Adrenal gland (tissue), 12 donors: Measurements from ENCODE around the gene CMPK2. TPM values are rescaled to one million over a fixed set of nuclear protein-coding genes. Genes with fewer than 3 reads are reported as not detected.
"Not testable (repeated sequence)": the region's sequence is repeated elsewhere in the genome, so short reads cannot be mapped to it uniquely, and the experiment has no call there.

Experiments
- DNase-seq, 7 donors: peaks; one replicate each; pipeline ENCODE4 v3.0.0-alpha.2; 2019 to 2020
- H3K27ac ChIP-seq, 5 donors: fragments of 200-600 bp; sonication (generic) in 4 of 5; 1 replicate in 3 of 5; 2 replicates in 2 of 5; pipeline versions ENCODE4 v1.5.1 to v1.8.0; 2016 to 2020; ENCODE audit warnings: mild to moderate bottlenecking in 1 of 5
- H3K27me3 ChIP-seq: fragments of 200-600 bp; 2 replicates; pipeline ENCODE4 v1.8.0; 2021
- H3K36me3 ChIP-seq, 2 donors: fragments of 200-600 bp; replicated peaks in 1 of 2; 1 replicate in 1 of 2; 2 replicates in 1 of 2; pipeline versions ENCODE4 v1.5.1 to v1.8.0; 2018 to 2022
- H3K4me1 ChIP-seq, 2 donors: fragments of 200-600 bp; replicated peaks in 1 of 2; 1 replicate in 1 of 2; 2 replicates in 1 of 2; pipeline versions ENCODE4 v1.5.1 to v1.8.0; 2018 to 2021
- H3K4me3 ChIP-seq, 4 donors: fragments of 200-600 bp; sonication (generic) in 3 of 4; one replicate each; pipeline ENCODE4 v1.5.1; 2016 to 2018
- H3K9me3 ChIP-seq, 3 donors: fragments of 200-600 bp; sonication (generic) in 1 of 3; replicated peaks in 1 of 3; 1 replicate in 2 of 3; 2 replicates in 1 of 3; pipeline versions ENCODE4 v1.5.1 to v1.8.0; 2016 to 2021
- POLR2A ChIP-seq, 2 donors: fragments of 450-650 bp; IDR thresholded peaks; one replicate each; pipeline ENCODE4 v1.6.1; 2017; ENCODE audit warnings: antibody characterized with exemption in 2 of 2, mild to moderate bottlenecking in 2 of 2, moderate library complexity in 1 of 2
- WGBS, 4 donors: extraction: QIAGEN DNeasy Blood & Tissue Kit in 2 of 4; methylation state at CpG; one replicate each; pipeline versions ENCODE4 v1.1.5 to v1.1.7; 2013 to 2017; 5-methylcytosine and 5-hydroxymethylcytosine counted together
- intact Hi-C, 2 donors: fragments of 100-400 bp; cut with DNase I; formaldehyde crosslinking; loops; one replicate each; pipeline versions ENCODE4 v1.14.1 to v1.15.0; 2022 to 2023
- polyA plus RNA-seq, 3 donors: library from polyadenylated mRNA; stranded (reverse); fragments of 200-250 nt in 2 of 3; fragments of 350-450 nt in 1 of 3; fragmentation: Illumina TruSeq in 1 of 3; extraction: RNeasy Lipid Tissue Mini Kit (QIAGEN cat#74804) in 1 of 3; gene quantifications; one replicate each; pipeline ENCODE4 v1.2.3, GENCODE V29; 2013 to 2014
- total RNA-seq, 9 donors: library from RNA; depleted of rRNA in 4 of 9; stranded (reverse); fragments of >200 nt in 4 of 9; fragments of 120-200 nt in 1 of 9; fragmentation: NEBNext Ultra II Directional in 1 of 9; extraction: Animal tissue kit (Norgen Biotek cat#: 25700) in 1 of 9; gene quantifications; one replicate each; pipeline versions ENCODE4 v1.1.0 to v1.2.4, GENCODE V29; 2013 to 2023
- TF ChIP-seq, protein P1 (sequence below), 6 experiments: fragments of 450-650 bp in 4 of 6; fragments of 200-600 bp in 2 of 6; sonication (generic) in 1 of 6; IDR thresholded peaks; 1 replicate in 5 of 6; 2 replicates in 1 of 6; pipeline versions ENCODE4 v1.5.1 to v1.8.0; 2016 to 2021; ENCODE audit warnings: antibody characterized with exemption in 6 of 6, mild to moderate bottlenecking in 2 of 6, moderate library complexity in 1 of 6
- donor health status: healthy with polysubstance abuse.
- donor health status: Bipolar disorder and iron deficiency.
- donor health status: DM: yes; HTN: yes; CAD: no.
- donor health status: DM: no; HTN: no; CAD: no.
- donor health status: DM: no; HTN: no; CAD: no.
- donor health status: DM: yes; HTN: yes; CAD: no.

Gene CMPK2
- total and polyA plus RNA-seq, 12 donors = 2.4 to 18.8 (median 6.2) TPM

GRCh38 chr2:6860296-6860695, 5.4 kb downstream of the CMPK2 start:
- TF ChIP-seq, protein P1, sequence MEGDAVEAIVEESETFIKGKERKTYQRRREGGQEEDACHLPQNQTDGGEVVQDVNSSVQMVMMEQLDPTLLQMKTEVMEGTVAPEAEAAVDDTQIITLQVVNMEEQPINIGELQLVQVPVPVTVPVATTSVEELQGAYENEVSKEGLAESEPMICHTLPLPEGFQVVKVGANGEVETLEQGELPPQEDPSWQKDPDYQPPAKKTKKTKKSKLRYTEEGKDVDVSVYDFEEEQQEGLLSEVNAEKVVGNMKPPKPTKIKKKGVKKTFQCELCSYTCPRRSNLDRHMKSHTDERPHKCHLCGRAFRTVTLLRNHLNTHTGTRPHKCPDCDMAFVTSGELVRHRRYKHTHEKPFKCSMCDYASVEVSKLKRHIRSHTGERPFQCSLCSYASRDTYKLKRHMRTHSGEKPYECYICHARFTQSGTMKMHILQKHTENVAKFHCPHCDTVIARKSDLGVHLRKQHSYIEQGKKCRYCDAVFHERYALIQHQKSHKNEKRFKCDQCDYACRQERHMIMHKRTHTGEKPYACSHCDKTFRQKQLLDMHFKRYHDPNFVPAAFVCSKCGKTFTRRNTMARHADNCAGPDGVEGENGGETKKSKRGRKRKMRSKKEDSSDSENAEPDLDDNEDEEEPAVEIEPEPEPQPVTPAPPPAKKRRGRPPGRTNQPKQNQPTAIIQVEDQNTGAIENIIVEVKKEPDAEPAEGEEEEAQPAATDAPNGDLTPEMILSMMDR (IDR thresholded peaks at IDR 0.05) = no peak
- TF ChIP-seq POLR2A (IDR thresholded peaks at IDR 0.05) = no peak
- DNase-seq = no peak
- WGBS, 4 donors = 96 to 100% (median 98%) methylated on average over 3 of the region's 3 CpGs
- Histone ChIP-seq H3K4me3 (no peak overlapping the region), H3K36me3 (no peaks in the 10 kb centered on the region), H3K27ac (no peak overlapping the region), H3K9me3 (no peaks in the 10 kb centered on the region), H3K27me3 (no peaks in the 10 kb centered on the region), H3K4me1 (peaks cover 5 to 6% of the 10 kb centered on the region in 2 donors)
- intact Hi-C loops = no loop called here

- H3K4me3 ChIP-seq, H3K9me3 ChIP-seq, DNase-seq, H3K36me3 ChIP-seq, H3K4me1 ChIP-seq, H3K27ac ChIP-seq, intact Hi-C loops, H3K27me3 ChIP-seq: not testable (repeated sequence)
- 94 to 100% (median 98%) methylated on average over 4 of the region's 4 CpGs for WGBS, 4 donors
Measured at GRCh38 chr2:6858466-6859027, 7.2 kb downstream of the CMPK2 start.

GRCh38 chr2:6856548-6856920, 9.2 kb downstream of the CMPK2 start:
- 85 to 91% (median 89%) methylated on average over 1 of the region's 1 CpG for WGBS, 4 donors
- Histone ChIP-seq H3K9me3 (no peaks in the 10 kb centered on the region), H3K4me3 (no peak overlapping the region), H3K27me3 (no peaks in the 10 kb centered on the region), H3K36me3 (no peaks in the 10 kb centered on the region), H3K27ac (no peak overlapping the region), H3K4me1 (no peaks in the 10 kb centered on the region)
- intact Hi-C loops = no loop called here
- no peak for DNase-seq
- TF ChIP-seq, protein P1 (IDR thresholded peaks at IDR 0.05) = no peak
- no peak for TF ChIP-seq POLR2A (IDR thresholded peaks at IDR 0.05)

DNA sequence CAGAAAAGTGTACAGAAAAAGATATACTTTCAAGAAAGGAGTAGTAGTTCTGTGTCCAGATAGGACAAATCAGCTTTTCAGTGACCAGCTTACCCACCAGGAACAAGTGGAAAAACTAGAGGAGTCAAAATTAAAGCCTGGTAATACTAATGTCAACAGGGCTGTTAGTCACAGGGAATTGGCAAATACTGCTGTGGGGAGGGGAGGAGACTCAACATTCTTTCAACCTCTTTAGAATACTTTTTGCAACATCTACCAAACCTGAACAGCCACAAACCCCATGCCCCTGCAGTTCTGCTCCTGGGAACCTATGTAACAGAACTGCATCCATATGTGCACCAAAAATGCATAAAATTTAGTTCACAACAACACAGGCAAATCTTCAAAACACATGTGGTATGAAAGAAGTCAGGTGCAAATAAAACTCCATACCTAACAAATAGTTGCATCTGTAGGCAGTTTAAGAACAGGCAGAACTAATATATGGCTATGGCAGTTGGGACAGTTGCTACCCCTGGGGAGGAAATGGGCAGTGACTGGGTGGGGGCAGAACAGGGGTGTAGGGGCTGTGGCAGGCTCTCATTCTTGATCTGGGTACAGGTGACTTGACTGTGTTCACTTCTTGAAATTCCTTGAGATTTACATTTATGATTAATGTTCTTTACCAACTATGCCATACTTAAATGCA, 9.7 kb downstream of the CMPK2 start:
- intact Hi-C loops = no loop called here
- no peak overlapping the region for H3K27ac ChIP-seq
- H3K4me3 ChIP-seq = no peak overlapping the region
- DNase-seq = no peak
- no peaks in the 10 kb centered on the region for H3K9me3 ChIP-seq
- no peaks in the 10 kb centered on the region for H3K4me1 ChIP-seq
- H3K36me3 ChIP-seq = no peaks in the 10 kb centered on the region
- H3K27me3 ChIP-seq = no peaks in the 10 kb centered on the region
- TF ChIP-seq, protein P1 (IDR thresholded peaks at IDR 0.05) = no peak
- TF ChIP-seq POLR2A (IDR thresholded peaks at IDR 0.05) = no peak

DNA sequence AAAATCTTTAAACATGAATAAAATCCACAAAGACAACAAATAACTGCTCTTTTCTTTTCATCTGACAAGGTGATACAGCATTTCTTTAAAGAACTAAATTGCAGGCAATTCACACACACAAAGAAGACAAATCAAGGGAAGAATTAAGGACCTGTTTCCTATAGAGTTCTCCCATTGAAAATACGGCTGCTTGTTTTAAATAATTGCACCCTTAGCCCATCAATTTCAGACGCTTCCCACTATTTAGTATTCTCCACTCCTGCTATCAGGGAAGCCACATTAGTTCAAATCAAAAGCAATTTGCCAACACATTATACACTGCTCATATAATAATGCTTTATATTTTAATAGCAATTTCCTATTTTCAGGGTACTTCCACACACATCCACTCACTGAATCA, 11.3 kb downstream of the CMPK2 start:
- H3K27me3 ChIP-seq = no peaks in the 10 kb centered on the region
- no peak overlapping the region for H3K4me3 ChIP-seq
- no peaks in the 10 kb centered on the region for H3K36me3 ChIP-seq
- 75 to 93% (median 91%) methylated on average over 2 of the region's 2 CpGs for WGBS, 4 donors
- H3K9me3 ChIP-seq = no peaks in the 10 kb centered on the region
- intact Hi-C loops = no loop called here
- TF ChIP-seq, protein P1 (IDR thresholded peaks at IDR 0.05) = no peak
- TF ChIP-seq POLR2A (IDR thresholded peaks at IDR 0.05) = no peak
- H3K4me1 ChIP-seq = no peaks in the 10 kb centered on the region
- no peak for DNase-seq
- H3K27ac ChIP-seq = no peak overlapping the region
